HCT116 (cell line): ENCODE measurements around the gene GUK1. TPM values are rescaled to one million over a fixed set of nuclear protein-coding genes. Genes with fewer than 3 reads are reported as not detected.

ENCODE experiments used
- ATAC-seq: fragments of 200-7000 bp; cut with Tn5 transposase; 2 replicates; pipeline ENCODE4 v1.9.1; 2020; ENCODE audit warnings: mild to moderate bottlenecking, moderate library complexity
- BruUV-seq: library from RNA; stranded (reverse); fragments of 400-500 nt; replicated peaks from 2 replicates; lab custom pipeline; 2021; lab: Mats Ljungman, UMichigan
- CTCF ChIA-PET: fragments of 300-600 bp; sonication (Branson Sonifier 250); formaldehyde crosslinking; loops from one replicate; lab custom pipeline; 2021; ENCODE audit warnings: antibody characterized with exemption; lab: Charles Lee
- POLR2A ChIA-PET: fragments of 300-600, 350-600 bp; sonication (Branson Sonifier 250); formaldehyde crosslinking; loops from one replicate; lab custom pipeline; 2021; ENCODE audit warnings: antibody characterized with exemption; lab: Charles Lee
- RAD21 ChIA-PET, 2 experiments: fragments of 300-600 bp; sonication (Branson Sonifier 250); formaldehyde crosslinking; loops; one replicate each; lab custom pipeline; 2023; ENCODE audit warnings: low total read pairs in 2 of 2; ENCODE audit not compliant: uncharacterized antibody in 2 of 2, unreplicated experiment in 2 of 2, low non-redundant PET in 1 of 2; lab: Charles Lee
- DNase-seq: peaks from one replicate; pipeline ENCODE4 v3.0.0-alpha.2; 2010; ENCODE audit warnings: low read depth, low spot score
- H2AFZ ChIP-seq: fragments of 200-600 bp; shearing (Covaris generic), sonication (generic); 2 replicates; pipeline ENCODE4 v1.6.1; 2017; ENCODE audit warnings: low read depth, mixed run types, mixed read lengths, antibody characterized with exemption, low read length; ENCODE audit not compliant: poor library complexity, severe bottlenecking
- H3K27ac ChIP-seq: 2 replicates; pipeline ENCODE4 v1.5.1; 2012; ENCODE audit warnings: low read depth, low read length
- H3K27me3 ChIP-seq: fragments of 200-600 bp; sonication (generic); 2 replicates; pipeline ENCODE4 v1.6.1; 2016; ENCODE audit warnings: mixed run types, low read length, mixed read lengths; ENCODE audit not compliant: insufficient read depth
- H3K36me3 ChIP-seq, 2 experiments: fragments of 200-500 bp in 1 of 2; fragments of 200-600 bp in 1 of 2; sonication (Bioruptor generic) in 1 of 2; sonication (generic) in 1 of 2; 2 replicates each; pipeline versions ENCODE4 v1.5.1 to v1.6.1; 2014 to 2016; ENCODE audit warnings: low read length in 2 of 2, inconsistent platforms in 1 of 2, mixed read lengths in 1 of 2, mixed run types in 1 of 2; ENCODE audit not compliant: insufficient read depth in 2 of 2, control insufficient read depth in 1 of 2
- H3K4me1 ChIP-seq, 2 experiments: fragments of 200-600 bp in 1 of 2; sonication (generic) in 1 of 2; 2 replicates each; pipeline versions ENCODE4 v1.5.1 to v1.6.1; 2012 to 2017; ENCODE audit warnings: low read length in 2 of 2, inconsistent platforms in 1 of 2, mild to moderate bottlenecking in 1 of 2, mixed read lengths in 1 of 2, mixed run types in 1 of 2, moderate library complexity in 1 of 2; ENCODE audit not compliant: insufficient read depth in 2 of 2, control insufficient read depth in 1 of 2
- H3K4me2 ChIP-seq: fragments of 200-600 bp; sonication (generic); 2 replicates; pipeline ENCODE4 v1.6.1; 2017; ENCODE audit warnings: mixed run types, low read length, mixed read lengths
- H3K4me3 ChIP-seq, 2 experiments: fragments of 200-600 bp in 1 of 2; sonication (generic) in 1 of 2; replicated peaks in 1 of 2; 2 replicates each; pipeline ENCODE4 v1.5.1; 2011 to 2016; ENCODE audit warnings: low read length in 2 of 2, control low read depth in 1 of 2, low read depth in 1 of 2, mild to moderate bottlenecking in 1 of 2, mixed read lengths in 1 of 2, mixed run types in 1 of 2
- H3K79me2 ChIP-seq: fragments of 200-600 bp; sonication (generic); 2 replicates; pipeline ENCODE4 v1.6.1; 2017; ENCODE audit warnings: mild to moderate bottlenecking, mixed run types, low read length, moderate library complexity, mixed read lengths; ENCODE audit not compliant: insufficient read depth
- H3K9ac ChIP-seq: fragments of 200-600 bp; sonication (generic); 2 replicates; pipeline ENCODE4 v1.6.1; 2016; ENCODE audit warnings: low read length, mixed read lengths
- H3K9me2 ChIP-seq: fragments of 200-600 bp; sonication (generic), shearing (Covaris generic); 2 replicates; pipeline ENCODE4 v1.6.1; 2017; ENCODE audit warnings: mixed run types, mild to moderate bottlenecking, moderate library complexity; ENCODE audit not compliant: insufficient read depth
- H3K9me3 ChIP-seq, 2 experiments: fragments of 200-500 bp in 1 of 2; fragments of 200-600 bp in 1 of 2; sonication (Bioruptor generic) in 1 of 2; sonication (generic) in 1 of 2; 2 replicates each; pipeline ENCODE4 v1.6.1; 2014 to 2017; ENCODE audit warnings: low read length in 2 of 2, mixed read lengths in 2 of 2, inconsistent platforms in 1 of 2, low read depth in 1 of 2, mild to moderate bottlenecking in 1 of 2, mixed run types in 1 of 2, moderate library complexity in 1 of 2; ENCODE audit not compliant: control insufficient read depth in 1 of 2, insufficient read depth in 1 of 2
- H4K20me1 ChIP-seq: fragments of 200-600 bp; sonication (generic), shearing (Covaris generic); 2 replicates; pipeline ENCODE4 v1.6.1; 2017; ENCODE audit warnings: mixed run types, mild to moderate bottlenecking, moderate library complexity; ENCODE audit not compliant: insufficient read depth
- CTCF ChIP-seq, 3 experiments: fragments of 200-600 bp in 1 of 3; sonication (generic) in 1 of 3; IDR thresholded peaks in 2 of 3; conservative IDR thresholded peaks in 1 of 3; 2 replicates each; pipeline ENCODE4 v1.5.1; 2012 to 2017; ENCODE audit warnings: low read depth in 2 of 3, low read length in 2 of 3, antibody characterized with exemption in 1 of 3, borderline replicate concordance in 1 of 3, control low read depth in 1 of 3, mild to moderate bottlenecking in 1 of 3, mixed read lengths in 1 of 3, mixed run types in 1 of 3, moderate library complexity in 1 of 3; ENCODE audit not compliant: insufficient read depth in 1 of 3
- EZH2phosphoT487 ChIP-seq: fragments of 200-600 bp; IDR thresholded peaks from 2 replicates; pipeline ENCODE4 v1.6.1; 2018; ENCODE audit warnings: antibody characterized with exemption, borderline replicate concordance
- FOSL1 ChIP-seq: IDR thresholded peaks from 2 replicates; pipeline ENCODE4 v1.6.1; 2012; ENCODE audit warnings: low read depth
- JUND ChIP-seq: IDR thresholded peaks from 2 replicates; pipeline ENCODE4 v1.6.1; 2012
- SP1 ChIP-seq: IDR thresholded peaks from 2 replicates; pipeline ENCODE4 v1.6.1; 2012; ENCODE audit warnings: low read depth
- TCF7L2 ChIP-seq: IDR thresholded peaks from 2 replicates; pipeline ENCODE4 v1.7.0; 2011; ENCODE audit warnings: borderline replicate concordance, inconsistent platforms; ENCODE audit not compliant: insufficient read depth, insufficient read length; ENCODE audit errors: extremely low read depth
- ZNF274 ChIP-seq: fragments of 200-500 bp; sonication (Bioruptor generic); IDR thresholded peaks from 2 replicates; pipeline ENCODE4 v1.6.1; 2014; ENCODE audit warnings: mild to moderate bottlenecking, low read depth, low read length, inconsistent platforms
- intact Hi-C: fragments of 100-400 bp; cut with micrococcal nuclease; formaldehyde crosslinking; loops from 2 replicates; pipeline ENCODE4 v1.10.0; 2022
- total RNA-seq: library from RNA; stranded (reverse); gene quantifications from one replicate; pipeline ENCODE4 v1.2.1, GENCODE V29; 2021; ENCODE audit not compliant: unreplicated experiment

GUK1 gene
- total RNA-seq, 1 experiment from 2014 or later = 145 TPM

GRCh38 chr1:228142701-228143136 is 2.6 kb downstream of the GUK1 start:
- ChIA-PET RAD21 (no interaction called here), CTCF (interaction anchor here (0.8 kb wide), 1 partner anchor 22 kb away, joined by 3 read pairs; no protein-coding TSS in a partner anchor), POLR2A (interaction anchor here (1.0 kb wide), 1 partner anchor 23 kb away, joined by 8 read pairs; the partner anchor contains the start of gene IBA57)
- no peak overlapping the region for H3K9ac ChIP-seq
- DNase-seq (no peak), ATAC-seq (no peak)
- H3K4me1 ChIP-seq = peaks cover 0 to 17% of the 10 kb centered on the region in 2 experiments; a peak in 3 of 4 replicates
- H3K27ac ChIP-seq = no peak overlapping the region
- no peak overlapping the region for H2AFZ ChIP-seq
- no peaks in the 10 kb centered on the region for H3K27me3 ChIP-seq
- TF ChIP-seq EZH2phosphoT487 = no peak
- TF ChIP-seq TCF7L2 = no peak
- TF ChIP-seq ZNF274 = no peak
- no peak for TF ChIP-seq FOSL1
- TF ChIP-seq CTCF (IDR thresholded peaks at IDR 0.05 in 2 of 3, conservative IDR thresholded peaks at IDR 0.05 in 1 of 3; ENCODE audit: borderline replicate concordance in 1 of 3, insufficient read depth in 1 of 3, low read depth in 2 of 3, low read length in 2 of 3) = no peak
- TF ChIP-seq JUND = no peak
- no peak for TF ChIP-seq SP1
- BruUV-seq = no TSS peak
- H3K4me3 ChIP-seq = no peak overlapping the region
- H4K20me1 ChIP-seq = no peaks in the 10 kb centered on the region
- H3K4me2 ChIP-seq = no peak overlapping the region
- no peaks in the 10 kb centered on the region for H3K9me2 ChIP-seq
- peaks cover 58% of the 10 kb centered on the region for H3K79me2 ChIP-seq
- intact Hi-C loops = no loop called here
- H3K36me3 ChIP-seq = 0 out of 4 replicates have a peak, but pooled peaks cover 0 to under 1% of the 10 kb centered on the region in 2 experiments
- no peaks in the 10 kb centered on the region for H3K9me3 ChIP-seq
